Measurements from ENCODE around the gene AOPEP.

AOPEP gene

DNA sequence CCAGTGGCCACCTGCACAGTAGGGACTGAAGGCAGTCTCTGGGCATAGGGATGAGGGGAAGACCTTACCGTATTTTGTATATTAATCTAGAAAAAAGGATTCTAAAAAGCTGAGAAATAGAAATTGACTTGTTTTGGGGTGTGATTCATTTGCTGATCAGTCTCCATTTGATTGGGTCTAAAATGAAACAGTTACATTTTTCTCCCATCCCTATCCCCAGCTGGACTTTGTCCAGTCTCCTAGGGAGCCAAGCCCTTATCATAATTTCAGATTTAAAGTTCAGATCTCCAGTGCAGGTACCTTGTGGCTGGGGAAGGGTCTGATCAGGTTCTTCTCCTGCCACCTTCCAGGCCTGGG, 350.2 kb downstream of the AOPEP start:
- TF ChIP-seq CTCF (IDR thresholded peaks at IDR 0.05; ENCODE audit: low read depth, low read length): no peak
- no peak for TF ChIP-seq EZH2phosphoT487 (IDR thresholded peaks at IDR 0.05; ENCODE audit: low read depth)
- Histone ChIP-seq H3K27ac (ENCODE audit: low read length) (no peak overlapping the region), H3K4me2 (ENCODE audit: low read length) (no peak overlapping the region), H3K79me2 (ENCODE audit: low read length) (no peaks in the 10 kb centered on the region), H3K36me3 (replicated peaks; ENCODE audit: low read depth, low read length) (no peaks in the 10 kb centered on the region), H2AFZ (ENCODE audit: low read depth, low read length) (no peak overlapping the region), H3K9me3 (ENCODE audit: insufficient read depth, low read length) (no peaks in the 10 kb centered on the region), H3K9ac (ENCODE audit: low read length) (no peak overlapping the region), H3K27me3 (ENCODE audit: low read depth, low read length) (no peaks in the 10 kb centered on the region), H4K20me1 (ENCODE audit: insufficient read depth, low read length) (no peaks in the 10 kb centered on the region), H3K4me3 (ENCODE audit: low read length) (no peak overlapping the region), H3K4me1 (ENCODE audit: low read length) (peaks cover 9% of the 10 kb centered on the region)

GRCh38 chr9:95077053-95077765, 350.7 kb downstream of the AOPEP start:
- H3K4me2 ChIP-seq (ENCODE audit: low read length): no peak overlapping the region
- H3K27ac ChIP-seq (ENCODE audit: low read length): no peak overlapping the region
- no peaks in the 10 kb centered on the region for H3K27me3 ChIP-seq (ENCODE audit: low read depth, low read length)

GRCh38 chr9:95077766-95078370, 351.4 kb downstream of the AOPEP start:
- TF ChIP-seq EZH2phosphoT487 (IDR thresholded peaks at IDR 0.05; ENCODE audit: low read depth) (no peak), CTCF (IDR thresholded peaks at IDR 0.05; ENCODE audit: low read depth, low read length) (no peak)
- H2AFZ ChIP-seq (ENCODE audit: low read depth, low read length): no peak overlapping the region
- peaks cover 9% of the 10 kb centered on the region for H3K4me1 ChIP-seq (ENCODE audit: low read length)
- no peaks in the 10 kb centered on the region for H3K9me3 ChIP-seq (ENCODE audit: insufficient read depth, low read length)
- H3K27me3 ChIP-seq (ENCODE audit: low read depth, low read length): no peaks in the 10 kb centered on the region
- H4K20me1 ChIP-seq (ENCODE audit: insufficient read depth, low read length): no peaks in the 10 kb centered on the region
- no peaks in the 10 kb centered on the region for H3K36me3 ChIP-seq (replicated peaks; ENCODE audit: low read depth, low read length)
- H3K4me2 ChIP-seq (ENCODE audit: low read length): no peak overlapping the region
- no peak overlapping the region for H3K9ac ChIP-seq (ENCODE audit: low read length)
- H3K27ac ChIP-seq (ENCODE audit: low read length): no peak overlapping the region
- H3K4me3 ChIP-seq (ENCODE audit: low read length): no peak overlapping the region
- no peaks in the 10 kb centered on the region for H3K79me2 ChIP-seq (ENCODE audit: low read length)

More at GRCh38 chr9:95077053-95077765, 350.7 kb downstream of the AOPEP start:
- Histone ChIP-seq H3K36me3 (replicated peaks; ENCODE audit: low read depth, low read length) (no peaks in the 10 kb centered on the region), H3K9ac (ENCODE audit: low read length) (no peak overlapping the region), H3K79me2 (ENCODE audit: low read length) (no peaks in the 10 kb centered on the region), H3K9me3 (ENCODE audit: insufficient read depth, low read length) (no peaks in the 10 kb centered on the region), H2AFZ (ENCODE audit: low read depth, low read length) (no peak overlapping the region), H4K20me1 (ENCODE audit: insufficient read depth, low read length) (no peaks in the 10 kb centered on the region), H3K4me1 (ENCODE audit: low read length) (peaks cover 9% of the 10 kb centered on the region), H3K4me3 (ENCODE audit: low read length) (no peak overlapping the region)
- no peak for TF ChIP-seq EZH2phosphoT487 (IDR thresholded peaks at IDR 0.05; ENCODE audit: low read depth)
- TF ChIP-seq CTCF (IDR thresholded peaks at IDR 0.05; ENCODE audit: low read depth, low read length): no peak

- TF ChIP-seq CTCF (IDR thresholded peaks at IDR 0.05; ENCODE audit: low read depth, low read length): no peak
- Histone ChIP-seq H3K79me2 (ENCODE audit: low read length) (no peaks in the 10 kb centered on the region), H3K4me3 (ENCODE audit: low read length) (no peak overlapping the region), H3K9me3 (ENCODE audit: insufficient read depth, low read length) (no peaks in the 10 kb centered on the region), H3K4me2 (ENCODE audit: low read length) (no peak overlapping the region), H3K27ac (ENCODE audit: low read length) (no peak overlapping the region), H4K20me1 (ENCODE audit: insufficient read depth, low read length) (no peaks in the 10 kb centered on the region), H3K4me1 (ENCODE audit: low read length) (peaks cover 9% of the 10 kb centered on the region), H3K27me3 (ENCODE audit: low read depth, low read length) (no peaks in the 10 kb centered on the region), H2AFZ (ENCODE audit: low read depth, low read length) (no peak overlapping the region), H3K36me3 (replicated peaks; ENCODE audit: low read depth, low read length) (no peaks in the 10 kb centered on the region), H3K9ac (ENCODE audit: low read length) (no peak overlapping the region)
Measured at GRCh38 chr9:95078511-95078910, 352.0 kb downstream of the AOPEP start.

All from OCI-LY3 (cell line).